KOPT-K1 (cell line): ENCODE measurements around the gene TARBP1.
"Not testable (repeated sequence)": the region's sequence is repeated elsewhere in the genome, so short reads cannot be mapped to it uniquely, and the experiment has no call there.

Source experiments
- H3K27ac ChIP-seq: fragments of 200-600 bp; sonication (generic); 2 replicates; pipeline ENCODE4 v1.5.1; 2016; ENCODE audit warnings: antibody characterized with exemption, mild to moderate bottlenecking, low read depth, low read length; ENCODE audit not compliant: poor library complexity, severe bottlenecking
- H3K36me3 ChIP-seq: fragments of 200-600 bp; sonication (generic); 2 replicates; pipeline ENCODE4 v1.5.1; 2017; ENCODE audit warnings: antibody characterized with exemption, mild to moderate bottlenecking, low read length, moderate library complexity; ENCODE audit not compliant: insufficient read depth
- H3K9me3 ChIP-seq: fragments of 200-600 bp; sonication (generic); 2 replicates; pipeline ENCODE4 v1.5.1; 2017; ENCODE audit warnings: antibody characterized with exemption, low read length, mild to moderate bottlenecking; ENCODE audit not compliant: insufficient read depth, poor library complexity, severe bottlenecking

Gene TARBP1

GRCh38 chr1:234509457-234510328, 30.7 kb upstream of the TARBP1 start:
- Histone ChIP-seq H3K9me3 (no peaks in the 10 kb centered on the region), H3K36me3 (no peaks in the 10 kb centered on the region), H3K27ac (no peak overlapping the region)

GRCh38 chr1:234507626-234508387, 28.8 kb upstream of the TARBP1 start:
- H3K27ac ChIP-seq, result no peak overlapping the region
- H3K9me3 ChIP-seq, result peaks cover 8% of the 10 kb centered on the region
- H3K36me3 ChIP-seq, result no peaks in the 10 kb centered on the region

GRCh38 chr1:234507089-234507488, 28.1 kb upstream of the TARBP1 start:
- Histone ChIP-seq H3K36me3 (no peaks in the 10 kb centered on the region), H3K9me3 (peaks cover 8% of the 10 kb centered on the region), H3K27ac (no peak overlapping the region)

GRCh38 chr1:234505769-234506102, 26.8 kb upstream of the TARBP1 start:
- H3K36me3 ChIP-seq, result no peaks in the 10 kb centered on the region
- H3K27ac ChIP-seq, result peak overlapping the region; percentile 37

GRCh38 chr1:234504969-234505768, 26.2 kb upstream of the TARBP1 start:
- peak overlapping the region; percentile 37 for H3K27ac ChIP-seq

More at GRCh38 chr1:234505769-234506102, 26.8 kb upstream of the TARBP1 start:
- peaks cover 8% of the 10 kb centered on the region for H3K9me3 ChIP-seq

GRCh38 chr1:234504251-234504650, 25.3 kb upstream of the TARBP1 start:
- not testable (repeated sequence) for H3K36me3 ChIP-seq, H3K9me3 ChIP-seq
- H3K27ac ChIP-seq, result peak overlapping the region; percentile 37

More at GRCh38 chr1:234504969-234505768, 26.2 kb upstream of the TARBP1 start:
- Histone ChIP-seq H3K36me3 (no peaks in the 10 kb centered on the region), H3K9me3 (peaks cover 8% of the 10 kb centered on the region)

GRCh38 chr1:234503193-234504050, 24.4 kb upstream of the TARBP1 start:
- H3K36me3 ChIP-seq, result no peaks in the 10 kb centered on the region
- peaks cover 8% of the 10 kb centered on the region for H3K9me3 ChIP-seq
- no peak overlapping the region for H3K27ac ChIP-seq

GRCh38 chr1:234502785-234503184, 23.8 kb upstream of the TARBP1 start:
- H3K27ac ChIP-seq, result no peak overlapping the region
- H3K9me3 ChIP-seq, result peaks cover 8% of the 10 kb centered on the region
- H3K36me3 ChIP-seq, result no peaks in the 10 kb centered on the region

- peaks cover 8% of the 10 kb centered on the region for H3K9me3 ChIP-seq
- no peaks in the 10 kb centered on the region for H3K36me3 ChIP-seq
- H3K27ac ChIP-seq, result no peak overlapping the region
These were observed 21.3 kb upstream of the TARBP1 start for GRCh38 chr1:234500269-234500668.

GRCh38 chr1:234499943-234500245, 20.9 kb upstream of the TARBP1 start:
- Histone ChIP-seq H3K27ac (peak overlapping the region; percentile 62), H3K36me3 (no peaks in the 10 kb centered on the region), H3K9me3 (peaks cover 8% of the 10 kb centered on the region)

GRCh38 chr1:234499119-234499942, 20.4 kb upstream of the TARBP1 start:
- Histone ChIP-seq H3K9me3 (peaks cover 6% of the 10 kb centered on the region), H3K27ac (peak overlapping the region; percentile 62), H3K36me3 (no peaks in the 10 kb centered on the region)

GRCh38 chr1:234498448-234499118, 19.6 kb upstream of the TARBP1 start:
- Histone ChIP-seq H3K36me3 (no peaks in the 10 kb centered on the region), H3K27ac (peak overlapping the region; percentile 62), H3K9me3 (no peaks in the 10 kb centered on the region)

- Histone ChIP-seq H3K27ac (no peak overlapping the region), H3K36me3 (no peaks in the 10 kb centered on the region), H3K9me3 (no peaks in the 10 kb centered on the region)
These were observed 18.6 kb upstream of the TARBP1 start for GRCh38 chr1:234497589-234497988.
